Panc1 (cell line): Measurements from ENCODE around the gene MST1. TPM values are rescaled to one million over a fixed set of nuclear protein-coding genes. Genes with fewer than 3 reads are reported as not detected.

Experiments used
- ATAC-seq: fragments of 200-7000 bp; cut with Tn5 transposase; 2 replicates; pipeline ENCODE4 v1.9.1; 2020; ENCODE audit warnings: mild to moderate bottlenecking, moderate library complexity
- BruUV-seq: library from RNA; stranded (reverse); fragments of 400-500 nt; replicated peaks from 2 replicates; lab custom pipeline; 2021; lab: Mats Ljungman, UMichigan
- CTCF ChIA-PET: fragments of 300-600 bp; sonication (Branson Sonifier 250); formaldehyde crosslinking; loops from one replicate; lab custom pipeline; 2022; ENCODE audit warnings: antibody characterized with exemption; lab: Charles Lee
- POLR2A ChIA-PET: fragments of 300-600 bp; sonication (Branson Sonifier 250); formaldehyde crosslinking; loops from one replicate; lab custom pipeline; 2022; ENCODE audit warnings: antibody characterized with exemption; lab: Charles Lee
- DNase-seq: peaks from one replicate; pipeline ENCODE4 v3.0.0-alpha.2; 2010; ENCODE audit warnings: low read depth, low spot score
- H3K27ac ChIP-seq: 2 replicates; pipeline ENCODE4 v1.5.1; 2011; ENCODE audit warnings: mild to moderate bottlenecking, low read length, inconsistent platforms
- H3K27me3 ChIP-seq: fragments of 200-500 bp; sonication (Bioruptor generic); 2 replicates; pipeline ENCODE4 v1.6.0; 2014; ENCODE audit warnings: low read length, inconsistent platforms; ENCODE audit not compliant: control insufficient read depth, insufficient read depth
- H3K36me3 ChIP-seq: fragments of 200-500 bp; sonication (Bioruptor generic); 2 replicates; pipeline ENCODE4 v1.5.1; 2014; ENCODE audit warnings: inconsistent platforms, mild to moderate bottlenecking, low read length, moderate library complexity; ENCODE audit not compliant: control insufficient read depth, insufficient read depth
- H3K4me1 ChIP-seq: 2 replicates; pipeline ENCODE4 v1.5.1; 2011; ENCODE audit warnings: inconsistent platforms, mild to moderate bottlenecking, low read length, moderate library complexity; ENCODE audit not compliant: control insufficient read depth, insufficient read depth
- H3K4me3 ChIP-seq, 2 experiments: 2 replicates each; pipeline ENCODE4 v1.5.1; 2011 to 2012; ENCODE audit warnings: low read depth in 2 of 2, low read length in 2 of 2, mild to moderate bottlenecking in 2 of 2, inconsistent platforms in 1 of 2, moderate library complexity in 1 of 2
- H3K9me3 ChIP-seq: fragments of 200-500 bp; sonication (Bioruptor generic); 2 replicates; pipeline ENCODE4 v1.5.1; 2014; ENCODE audit warnings: low read depth, mild to moderate bottlenecking, inconsistent platforms, low read length, moderate library complexity; ENCODE audit not compliant: control insufficient read depth, insufficient read depth
- POLR2AphosphoS5 ChIP-seq: IDR thresholded peaks from 2 replicates; pipeline ENCODE4 v1.6.1; 2012; ENCODE audit warnings: mild to moderate bottlenecking, low read depth, low read length, moderate library complexity
- REST ChIP-seq, 2 experiments: IDR thresholded peaks; 2 replicates each; pipeline ENCODE4 v1.6.1; 2011 to 2012; ENCODE audit warnings: low read depth in 2 of 2, control low read depth in 1 of 2, low read length in 1 of 2, mild to moderate bottlenecking in 1 of 2, moderate library complexity in 1 of 2; ENCODE audit not compliant: insufficient read depth in 1 of 2
- SIN3A ChIP-seq: IDR thresholded peaks from 2 replicates; pipeline ENCODE4 v1.6.1; 2012; ENCODE audit warnings: low read depth, mild to moderate bottlenecking, low read length, moderate library complexity, borderline replicate concordance; ENCODE audit not compliant: insufficient read depth
- TCF7L2 ChIP-seq: IDR thresholded peaks from 2 replicates; pipeline ENCODE4 v1.6.1; 2011; ENCODE audit warnings: mild to moderate bottlenecking, low read depth, low read length, inconsistent platforms
- in situ Hi-C: cut with HindIII; loops from 2 replicates; pipeline ENCODE4 v1.10.0; 2016; ENCODE audit warnings: low sequenced_read_pairs, low pct_unique_long_range_greater_than_20kb
- intact Hi-C: fragments of 100-400 bp; cut with micrococcal nuclease; formaldehyde crosslinking; loops from one replicate; pipeline ENCODE4 v1.10.0; 2022; ENCODE audit not compliant: unreplicated experiment
- total RNA-seq: library from RNA; stranded (reverse); gene quantifications from one replicate; pipeline ENCODE4 v1.2.1, GENCODE V29; 2021; ENCODE audit not compliant: unreplicated experiment
- TF ChIP-seq, protein P1 (sequence below): fragments of 450-650 bp; IDR thresholded peaks from 2 replicates; pipeline ENCODE4 v1.5.1; 2017; ENCODE audit warnings: mild to moderate bottlenecking

Gene MST1
- total RNA-seq, 1 experiment from 2014 or later, result 14.0 TPM

- POLR2A ChIA-PET, result no interaction called here
- DNase-seq (no peak), ATAC-seq (no peak)
- peaks cover 3% of the 10 kb centered on the region for H3K36me3 ChIP-seq
- H3K4me3 ChIP-seq, result peak overlapping the region; percentile 72 to 89
- in situ Hi-C loops, result no loop called here
- peak overlapping the region; percentile 82 for H3K27ac ChIP-seq
- no TSS peak for BruUV-seq
- intact Hi-C loops, result no loop called here
- no peaks in the 10 kb centered on the region for H3K9me3 ChIP-seq
- no peak for TF ChIP-seq POLR2AphosphoS5
- no peak for TF ChIP-seq TCF7L2
- TF ChIP-seq, protein P1, sequence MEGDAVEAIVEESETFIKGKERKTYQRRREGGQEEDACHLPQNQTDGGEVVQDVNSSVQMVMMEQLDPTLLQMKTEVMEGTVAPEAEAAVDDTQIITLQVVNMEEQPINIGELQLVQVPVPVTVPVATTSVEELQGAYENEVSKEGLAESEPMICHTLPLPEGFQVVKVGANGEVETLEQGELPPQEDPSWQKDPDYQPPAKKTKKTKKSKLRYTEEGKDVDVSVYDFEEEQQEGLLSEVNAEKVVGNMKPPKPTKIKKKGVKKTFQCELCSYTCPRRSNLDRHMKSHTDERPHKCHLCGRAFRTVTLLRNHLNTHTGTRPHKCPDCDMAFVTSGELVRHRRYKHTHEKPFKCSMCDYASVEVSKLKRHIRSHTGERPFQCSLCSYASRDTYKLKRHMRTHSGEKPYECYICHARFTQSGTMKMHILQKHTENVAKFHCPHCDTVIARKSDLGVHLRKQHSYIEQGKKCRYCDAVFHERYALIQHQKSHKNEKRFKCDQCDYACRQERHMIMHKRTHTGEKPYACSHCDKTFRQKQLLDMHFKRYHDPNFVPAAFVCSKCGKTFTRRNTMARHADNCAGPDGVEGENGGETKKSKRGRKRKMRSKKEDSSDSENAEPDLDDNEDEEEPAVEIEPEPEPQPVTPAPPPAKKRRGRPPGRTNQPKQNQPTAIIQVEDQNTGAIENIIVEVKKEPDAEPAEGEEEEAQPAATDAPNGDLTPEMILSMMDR, result no peak
- TF ChIP-seq SIN3A, result no peak
- TF ChIP-seq REST (IDR thresholded peaks at IDR 0.05; ENCODE audit: insufficient read depth in 1 of 2, low read depth in 2 of 2, low read length in 1 of 2), result no peak
- CTCF ChIA-PET, result interaction anchor here (0.7 kb wide), 1 partner anchor 25 kb away, joined by 6 read pairs; no protein-coding TSS in a partner anchor
- no peaks in the 10 kb centered on the region for H3K27me3 ChIP-seq
- H3K4me1 ChIP-seq, result peaks cover 16% of the 10 kb centered on the region
These were observed 33.6 kb upstream of the MST1 start for GRCh38 chr3:49722896-49723295.

DNA sequence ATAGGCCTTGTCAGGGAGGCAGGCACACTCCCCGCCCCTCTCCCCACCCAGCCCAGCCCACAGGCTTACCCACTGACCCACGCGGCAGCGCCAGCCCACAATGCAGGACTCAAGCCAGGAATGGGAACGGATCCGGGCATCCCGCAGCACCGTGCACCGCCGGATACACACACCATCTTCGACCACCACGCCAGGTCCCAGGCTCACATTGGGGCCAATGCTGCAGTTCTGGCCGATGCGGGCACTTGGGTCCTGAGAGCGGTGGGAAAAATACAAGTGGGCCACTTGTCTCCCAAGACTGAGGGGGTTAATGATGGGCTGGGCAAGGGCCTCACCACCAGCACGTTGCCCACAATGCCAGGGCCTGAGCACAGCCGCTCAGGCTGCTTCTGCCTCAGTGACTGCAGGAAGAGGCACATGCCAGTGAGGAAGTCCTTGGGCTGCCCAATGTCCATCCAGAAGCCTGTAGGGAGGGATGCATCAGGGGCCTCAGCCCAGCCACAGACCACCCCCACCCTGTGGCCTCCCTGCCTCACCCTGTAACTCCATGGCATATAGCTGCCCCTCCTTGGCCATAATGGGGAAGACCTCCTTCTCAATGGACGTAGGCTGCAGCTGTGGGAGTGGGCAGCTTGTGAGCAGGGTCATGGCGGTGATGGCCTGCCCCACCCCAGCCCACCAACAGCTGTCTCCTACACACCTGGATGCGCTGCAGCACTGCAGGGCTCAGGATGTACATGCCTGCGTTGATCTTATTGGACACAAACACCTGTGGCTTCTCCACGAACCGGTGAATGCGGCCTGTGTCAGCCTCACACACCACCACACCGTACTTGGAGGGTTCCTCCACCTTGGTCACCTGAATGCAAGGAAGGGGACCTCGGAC is 32.9 kb upstream of the MST1 start:
- no peaks in the 10 kb centered on the region for H3K27me3 ChIP-seq
- DNase-seq (no peak), ATAC-seq (no peak)
- peaks cover 3% of the 10 kb centered on the region for H3K36me3 ChIP-seq
- TF ChIP-seq SIN3A, result no peak
- TF ChIP-seq POLR2AphosphoS5, result 0 out of 2 replicates have a peak, but pooled peaks have one; percentile 24
- in situ Hi-C loops, result no loop called here
- ChIA-PET POLR2A (no interaction called here), CTCF (no interaction called here)
- peak overlapping the region; percentile 72 to 89; a peak in 3 of 4 replicates for H3K4me3 ChIP-seq
- intact Hi-C loops, result no loop called here
- no peaks in the 10 kb centered on the region for H3K9me3 ChIP-seq
- peaks cover 16% of the 10 kb centered on the region for H3K4me1 ChIP-seq
- BruUV-seq, result no TSS peak
- H3K27ac ChIP-seq, result no peak overlapping the region

GRCh38 chr3:49721596-49721895 is 32.3 kb upstream of the MST1 start:
- Histone ChIP-seq H3K27me3 (no peaks in the 10 kb centered on the region), H3K4me1 (peaks cover 16% of the 10 kb centered on the region), H3K9me3 (no peaks in the 10 kb centered on the region), H3K36me3 (peaks cover 3% of the 10 kb centered on the region), H3K4me3 (no peak overlapping the region), H3K27ac (no peak overlapping the region)
- DNase-seq (no peak), ATAC-seq (no peak)
- intact Hi-C loops, result no loop called here
- BruUV-seq, result no TSS peak
- TF ChIP-seq POLR2AphosphoS5 (no peak), SIN3A (no peak), TCF7L2 (no peak), REST (IDR thresholded peaks at IDR 0.05; ENCODE audit: insufficient read depth in 1 of 2, low read depth in 2 of 2, low read length in 1 of 2) (no peak)
- TF ChIP-seq, protein P1, result no peak
- CTCF ChIA-PET, result no interaction called here
- in situ Hi-C loops, result no loop called here
- POLR2A ChIA-PET, result no interaction called here
